ENCODE data around the gene KIAA1217.

Gene KIAA1217

GRCh38 chr10:24397662-24398061, 188.7 kb downstream of the KIAA1217 start:
- TF ChIP-seq EZH2 (IDR thresholded peaks at IDR 0.05; ENCODE audit: borderline replicate concordance, low read length) = no peak
- TF ChIP-seq, protein P1, sequence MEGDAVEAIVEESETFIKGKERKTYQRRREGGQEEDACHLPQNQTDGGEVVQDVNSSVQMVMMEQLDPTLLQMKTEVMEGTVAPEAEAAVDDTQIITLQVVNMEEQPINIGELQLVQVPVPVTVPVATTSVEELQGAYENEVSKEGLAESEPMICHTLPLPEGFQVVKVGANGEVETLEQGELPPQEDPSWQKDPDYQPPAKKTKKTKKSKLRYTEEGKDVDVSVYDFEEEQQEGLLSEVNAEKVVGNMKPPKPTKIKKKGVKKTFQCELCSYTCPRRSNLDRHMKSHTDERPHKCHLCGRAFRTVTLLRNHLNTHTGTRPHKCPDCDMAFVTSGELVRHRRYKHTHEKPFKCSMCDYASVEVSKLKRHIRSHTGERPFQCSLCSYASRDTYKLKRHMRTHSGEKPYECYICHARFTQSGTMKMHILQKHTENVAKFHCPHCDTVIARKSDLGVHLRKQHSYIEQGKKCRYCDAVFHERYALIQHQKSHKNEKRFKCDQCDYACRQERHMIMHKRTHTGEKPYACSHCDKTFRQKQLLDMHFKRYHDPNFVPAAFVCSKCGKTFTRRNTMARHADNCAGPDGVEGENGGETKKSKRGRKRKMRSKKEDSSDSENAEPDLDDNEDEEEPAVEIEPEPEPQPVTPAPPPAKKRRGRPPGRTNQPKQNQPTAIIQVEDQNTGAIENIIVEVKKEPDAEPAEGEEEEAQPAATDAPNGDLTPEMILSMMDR (IDR thresholded peaks at IDR 0.05; ENCODE audit: low read length) = no peak
- no peaks in the 10 kb centered on the region for H3K9me2 ChIP-seq (ENCODE audit: low read depth, low read length)
- no peaks in the 10 kb centered on the region for H3K9me3 ChIP-seq (ENCODE audit: low read length)
- no peak overlapping the region for H3K9ac ChIP-seq (ENCODE audit: low read length)
- H3K4me2 ChIP-seq (ENCODE audit: low read length) = no peak overlapping the region
- H2AFZ ChIP-seq (ENCODE audit: low read length) = no peak overlapping the region
- no peaks in the 10 kb centered on the region for H3K36me3 ChIP-seq (ENCODE audit: insufficient read depth, low read length)
- H3K79me2 ChIP-seq (ENCODE audit: insufficient read depth, low read length) = no peaks in the 10 kb centered on the region
- H3K4me3 ChIP-seq (ENCODE audit: low read depth, low read length, poor library complexity, severe bottlenecking) = no peak overlapping the region
- H4K20me1 ChIP-seq (ENCODE audit: insufficient read depth, low read length) = no peaks in the 10 kb centered on the region
- H3K4me1 ChIP-seq (ENCODE audit: insufficient read depth, low read length, severe bottlenecking) = no peaks in the 10 kb centered on the region
- no peaks in the 10 kb centered on the region for H3F3A ChIP-seq (ENCODE audit: insufficient read depth, low read length)
- no peaks in the 10 kb centered on the region for H3K27me3 ChIP-seq (ENCODE audit: insufficient read depth, low read length)
- no peak overlapping the region for H3K27ac ChIP-seq (ENCODE audit: low read depth, low read length, poor library complexity, severe bottlenecking)

DNA sequence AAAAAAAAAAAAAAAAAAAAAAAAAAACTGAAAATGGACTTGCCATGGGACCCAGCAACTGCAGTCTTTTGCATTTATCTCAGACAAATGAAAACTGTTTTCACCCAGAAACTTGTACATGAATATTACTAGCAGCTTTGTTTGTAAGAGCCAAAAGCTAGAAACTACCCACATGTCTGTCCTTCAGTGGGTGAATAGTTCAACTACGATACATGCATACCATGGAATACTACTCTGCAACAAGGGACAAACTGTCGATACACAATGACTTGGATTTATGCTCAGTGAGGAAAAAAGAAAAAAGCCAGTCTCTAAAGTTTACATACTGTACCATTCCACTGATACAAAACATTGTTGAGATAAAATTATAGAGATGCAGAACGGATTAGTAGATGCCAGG, 195.6 kb downstream of the KIAA1217 start:
- Histone ChIP-seq H2AFZ (ENCODE audit: low read length) (no peak overlapping the region), H3K36me3 (ENCODE audit: insufficient read depth, low read length) (no peaks in the 10 kb centered on the region), H4K20me1 (ENCODE audit: insufficient read depth, low read length) (no peaks in the 10 kb centered on the region), H3K4me2 (ENCODE audit: low read length) (no peak overlapping the region), H3K27ac (ENCODE audit: low read depth, low read length, poor library complexity, severe bottlenecking) (no peak overlapping the region), H3K79me2 (ENCODE audit: insufficient read depth, low read length) (no peaks in the 10 kb centered on the region), H3K9ac (ENCODE audit: low read length) (no peak overlapping the region), H3K9me3 (ENCODE audit: low read length) (no peaks in the 10 kb centered on the region), H3K9me2 (ENCODE audit: low read depth, low read length) (no peaks in the 10 kb centered on the region), H3F3A (ENCODE audit: insufficient read depth, low read length) (no peaks in the 10 kb centered on the region), H3K4me3 (ENCODE audit: low read depth, low read length, poor library complexity, severe bottlenecking) (no peak overlapping the region), H3K27me3 (ENCODE audit: insufficient read depth, low read length) (no peaks in the 10 kb centered on the region), H3K4me1 (ENCODE audit: insufficient read depth, low read length, severe bottlenecking) (no peaks in the 10 kb centered on the region)
- no peak for TF ChIP-seq EZH2 (IDR thresholded peaks at IDR 0.05; ENCODE audit: borderline replicate concordance, low read length)
- TF ChIP-seq, protein P1 (IDR thresholded peaks at IDR 0.05; ENCODE audit: low read length) = no peak

GRCh38 chr10:24405635-24406034, 196.7 kb downstream of the KIAA1217 start:
- Histone ChIP-seq H3K9me2 (ENCODE audit: low read depth, low read length) (no peaks in the 10 kb centered on the region), H3K27ac (ENCODE audit: low read depth, low read length, poor library complexity, severe bottlenecking) (no peak overlapping the region), H3K27me3 (ENCODE audit: insufficient read depth, low read length) (no peaks in the 10 kb centered on the region), H4K20me1 (ENCODE audit: insufficient read depth, low read length) (no peaks in the 10 kb centered on the region), H3F3A (ENCODE audit: insufficient read depth, low read length) (no peaks in the 10 kb centered on the region), H3K4me2 (ENCODE audit: low read length) (no peak overlapping the region), H3K4me1 (ENCODE audit: insufficient read depth, low read length, severe bottlenecking) (no peaks in the 10 kb centered on the region), H3K4me3 (ENCODE audit: low read depth, low read length, poor library complexity, severe bottlenecking) (no peak overlapping the region), H3K36me3 (ENCODE audit: insufficient read depth, low read length) (no peaks in the 10 kb centered on the region), H2AFZ (ENCODE audit: low read length) (no peak overlapping the region), H3K79me2 (ENCODE audit: insufficient read depth, low read length) (no peaks in the 10 kb centered on the region), H3K9ac (ENCODE audit: low read length) (no peak overlapping the region), H3K9me3 (ENCODE audit: low read length) (no peaks in the 10 kb centered on the region)
- no peak for TF ChIP-seq EZH2 (IDR thresholded peaks at IDR 0.05; ENCODE audit: borderline replicate concordance, low read length)
- TF ChIP-seq, protein P1 (IDR thresholded peaks at IDR 0.05; ENCODE audit: low read length) = no peak
